Stimulated activated CD4-positive, alpha-beta T cell treated with anti-CD3 and anti-CD28 coated beads, Interleukin-15, amount 100 ng/mL, for 24 hours (primary cell): Measurements from ENCODE around the gene CKS1B.
"Not testable (repeated sequence)": the region's sequence is repeated elsewhere in the genome, so short reads cannot be mapped to it uniquely, and the experiment has no call there.

Experiments
- DNase-seq: peaks from one replicate; pipeline ENCODE4 v3.0.0-alpha.2; 2020

CKS1B gene

GRCh38 chr1:154988058-154988954 is 13.8 kb downstream of the CKS1B start:
- no peak for DNase-seq

GRCh38 chr1:154989195-154989860 is 14.8 kb downstream of the CKS1B start:
- no peak for DNase-seq

- no peak for DNase-seq
Observed at GRCh38 chr1:154990276-154990675, 15.8 kb downstream of the CKS1B start.

- no peak for DNase-seq
Observed at GRCh38 chr1:154992721-154993571, 18.5 kb downstream of the CKS1B start.

GRCh38 chr1:154993572-154994268 is 19.2 kb downstream of the CKS1B start, which contains the start of gene LENEP:
Gene LENEP (plus strand): TSS chr1:154993586. CDS start chr1:154993608, 22 bp downstream.
- no peak for DNase-seq

GRCh38 chr1:154994269-154994587 is 19.7 kb downstream of the CKS1B start:
- no peak for DNase-seq

GRCh38 chr1:154994591-154994990 is 20.1 kb downstream of the CKS1B start:
- no peak for DNase-seq

GRCh38 chr1:154995301-154995983 is 21.0 kb downstream of the CKS1B start:
- DNase-seq, result not testable (repeated sequence)

GRCh38 chr1:154996966-154997701 is 22.7 kb downstream of the CKS1B start:
- no peak for DNase-seq

GRCh38 chr1:154998201-154998780 is 23.8 kb downstream of the CKS1B start:
- no peak for DNase-seq

GRCh38 chr1:154998818-154999570 is 24.5 kb downstream of the CKS1B start:
- peak; percentile 88 for DNase-seq

GRCh38 chr1:154999571-155000410 is 25.3 kb downstream of the CKS1B start:
- DNase-seq, result peak; percentile 85

GRCh38 chr1:155000411-155000725 is 25.9 kb downstream of the CKS1B start:
- peak; percentile 63 for DNase-seq

GRCh38 chr1:155000726-155001424 is 26.4 kb downstream of the CKS1B start:
- DNase-seq, result peak; percentile 94

GRCh38 chr1:155001425-155001674 is 26.9 kb downstream of the CKS1B start:
- DNase-seq, result no peak

- peak; percentile 100 for DNase-seq
Observed at GRCh38 chr1:155001675-155002463, 27.4 kb downstream of the CKS1B start.

- DNase-seq, result no peak
Observed at GRCh38 chr1:155002464-155003226, 28.2 kb downstream of the CKS1B start, which contains the start of gene ZBTB7B. Gene ZBTB7B (plus strand): TSS chr1:155002802. CDS start chr1:155014661, 11,859 bp downstream.
